OCI-LY7 (cell line): ENCODE results near the gene RAPGEF5. TPM values are rescaled to one million over a fixed set of nuclear protein-coding genes. Genes with fewer than 3 reads are reported as not detected.

Source experiments
- BruUV-seq: library from RNA; stranded (reverse); fragments of 400-500 nt; replicated peaks from 2 replicates; lab custom pipeline; 2021; lab: Mats Ljungman, UMichigan
- CTCF ChIA-PET: fragments of 300-600 bp; sonication (Branson Sonifier 250); formaldehyde crosslinking; loops from one replicate; lab custom pipeline; 2022; ENCODE audit warnings: antibody characterized with exemption; ENCODE audit not compliant: unreplicated experiment; lab: Charles Lee
- POLR2A ChIA-PET: fragments of 300-600 bp; sonication (Branson Sonifier 250); formaldehyde crosslinking; loops from one replicate; lab custom pipeline; 2022; ENCODE audit warnings: antibody characterized with exemption; lab: Charles Lee
- DNase-seq: peaks from one replicate; pipeline ENCODE4 v3.0.0-alpha.2; 2015; ENCODE audit warnings: low spot score
- H2AFZ ChIP-seq: fragments of 200-600 bp; sonication (generic), shearing (Covaris generic); 2 replicates; pipeline ENCODE4 v1.6.1; 2014; ENCODE audit warnings: mild to moderate bottlenecking, antibody characterized with exemption, low read length, moderate library complexity
- H3K27ac ChIP-seq: fragments of 200-600 bp; sonication (generic); 2 replicates; pipeline ENCODE4 v1.5.1; 2014; ENCODE audit warnings: mixed run types, low read depth, mild to moderate bottlenecking, moderate library complexity, low read length, inconsistent platforms; ENCODE audit not compliant: poor library complexity, severe bottlenecking
- H3K36me3 ChIP-seq: fragments of 200-600 bp; sonication (generic); 2 replicates; pipeline ENCODE4 v1.6.1; 2014; ENCODE audit warnings: mild to moderate bottlenecking, antibody characterized with exemption, low read length, moderate library complexity, mixed read lengths; ENCODE audit not compliant: insufficient read depth
- H3K4me1 ChIP-seq: fragments of 200-600 bp; sonication (generic); 2 replicates; pipeline ENCODE4 v1.5.1; 2014; ENCODE audit warnings: mild to moderate bottlenecking, low read length; ENCODE audit not compliant: insufficient read depth, poor library complexity, severe bottlenecking
- H3K4me2 ChIP-seq: fragments of 200-600 bp; sonication (generic); 2 replicates; pipeline ENCODE4 v1.6.1; 2014; ENCODE audit warnings: mild to moderate bottlenecking, low read length
- H3K4me3 ChIP-seq: fragments of 200-600 bp; sonication (generic); 2 replicates; pipeline ENCODE4 v1.5.1; 2014; ENCODE audit warnings: mild to moderate bottlenecking, low read depth, low read length; ENCODE audit not compliant: poor library complexity, severe bottlenecking
- H3K79me2 ChIP-seq: fragments of 200-600 bp; sonication (generic); 2 replicates; pipeline ENCODE4 v1.6.1; 2016; ENCODE audit warnings: low read depth, mild to moderate bottlenecking, low read length, moderate library complexity, mixed read lengths; ENCODE audit not compliant: insufficient read depth
- H3K9me2 ChIP-seq: fragments of 200-600 bp; sonication (generic); 2 replicates; pipeline ENCODE4 v1.6.1; 2016; ENCODE audit warnings: mild to moderate bottlenecking, low read length, mixed read lengths; ENCODE audit not compliant: insufficient read depth
- H3K9me3 ChIP-seq: fragments of 200-600 bp; sonication (generic); 2 replicates; pipeline ENCODE4 v1.6.1; 2014; ENCODE audit warnings: mild to moderate bottlenecking, mixed run types, low read length, mixed read lengths
- H4K20me1 ChIP-seq: fragments of 200-600 bp; sonication (generic); 2 replicates; pipeline ENCODE4 v1.6.1; 2014; ENCODE audit warnings: mild to moderate bottlenecking, antibody characterized with exemption, low read length, moderate library complexity, mixed read lengths; ENCODE audit not compliant: insufficient read depth
- CTCF ChIP-seq: fragments of 200-600 bp; sonication (generic); conservative IDR thresholded peaks from 2 replicates; pipeline ENCODE4 v1.5.1; 2014; ENCODE audit warnings: mild to moderate bottlenecking, antibody characterized with exemption, low read length, moderate library complexity, mixed read lengths
- EZH2phosphoT487 ChIP-seq: fragments of 200-600 bp; sonication (generic); IDR thresholded peaks from 2 replicates; pipeline ENCODE4 v1.6.1; 2018; ENCODE audit warnings: low read depth, borderline replicate concordance, mild to moderate bottlenecking, mixed run types, antibody characterized with exemption, low read length, moderate library complexity, mixed read lengths
- intact Hi-C: fragments of 100-400 bp; cut with micrococcal nuclease; formaldehyde crosslinking; loops from one replicate; pipeline ENCODE4 v1.10.0; 2022; ENCODE audit not compliant: unreplicated experiment
- total RNA-seq, 2 experiments: library from RNA; depleted of rRNA in 1 of 2; stranded (reverse); fragments of >200 nt in 1 of 2; shearing (Covaris generic) in 1 of 2; gene quantifications; 2 replicates each; pipeline ENCODE4 v1.2.3, GENCODE V29; 2014 to 2022

The RAPGEF5 gene
- total RNA-seq, 2 experiments from 2014 or later: 114 to 115 TPM

GRCh38 chr7:22386206-22386858, 29.4 kb upstream of the RAPGEF5 start:
- H3K36me3 ChIP-seq: no peaks in the 10 kb centered on the region

GRCh38 chr7:22385326-22385725, 28.4 kb upstream of the RAPGEF5 start:
- Histone ChIP-seq H3K9me3 (no peaks in the 10 kb centered on the region), H3K4me2 (no peak overlapping the region), H3K4me3 (no peak overlapping the region), H4K20me1 (no peaks in the 10 kb centered on the region), H3K79me2 (no peaks in the 10 kb centered on the region), H3K4me1 (peaks cover 68% of the 10 kb centered on the region), H3K9me2 (no peaks in the 10 kb centered on the region), H3K36me3 (no peaks in the 10 kb centered on the region), H2AFZ (peak overlapping the region; percentile 18; the same call in 1 of the 2 replicates), H3K27ac (no peak overlapping the region)
- intact Hi-C loops: loop anchor here (5.0 kb wide), 1 partner anchor 1212 kb away; the partner anchor contains the start of gene CCDC126
- TF ChIP-seq CTCF: no peak
- no peak for TF ChIP-seq EZH2phosphoT487
- POLR2A ChIA-PET: interaction anchor here (0.6 to 1.4 kb wide), 4 partner anchors 11 to 345 kb away, joined by 3 to 4 read pairs (median 4); no protein-coding TSS in a partner anchor
- no TSS peak for BruUV-seq
- no peak for DNase-seq
- CTCF ChIA-PET: no interaction called here

More at GRCh38 chr7:22386206-22386858, 29.4 kb upstream of the RAPGEF5 start:
- no peaks in the 10 kb centered on the region for H3K79me2 ChIP-seq
- intact Hi-C loops: loop anchor here (5.0 kb wide), 1 partner anchor 1211 kb away; the partner anchor contains the start of gene CCDC126
- POLR2A ChIA-PET: interaction anchor here (0.7 to 8.7 kb wide), 3 partner anchors 9 to 16 kb away, joined by 3 to 105 read pairs (median 3); no protein-coding TSS in a partner anchor
- no peaks in the 10 kb centered on the region for H4K20me1 ChIP-seq
- CTCF ChIA-PET: no interaction called here
- H3K9me3 ChIP-seq: no peaks in the 10 kb centered on the region
- TF ChIP-seq CTCF (no peak), EZH2phosphoT487 (no peak)
- no peak overlapping the region for H3K4me2 ChIP-seq
- H2AFZ ChIP-seq: no peak overlapping the region; the same call in 1 of the 2 replicates
- no peak overlapping the region for H3K4me3 ChIP-seq
- H3K27ac ChIP-seq: no peak overlapping the region
- BruUV-seq: no TSS peak
- H3K4me1 ChIP-seq: peaks cover 74% of the 10 kb centered on the region
- no peaks in the 10 kb centered on the region for H3K9me2 ChIP-seq
- no peak for DNase-seq

GRCh38 chr7:22380333-22380732, 23.4 kb upstream of the RAPGEF5 start:
- Histone ChIP-seq H3K9me3 (no peaks in the 10 kb centered on the region), H4K20me1 (no peaks in the 10 kb centered on the region), H3K27ac (no peak overlapping the region), H3K36me3 (no peaks in the 10 kb centered on the region), H3K4me3 (no peak overlapping the region), H2AFZ (no peak overlapping the region), H3K9me2 (no peaks in the 10 kb centered on the region), H3K4me2 (no peak overlapping the region), H3K4me1 (peaks cover 49% of the 10 kb centered on the region), H3K79me2 (no peaks in the 10 kb centered on the region)
- intact Hi-C loops: no loop called here
- CTCF ChIA-PET: no interaction called here
- POLR2A ChIA-PET: interaction anchor here (1.2 to 1.4 kb wide), 2 partner anchors 18 to 63 kb away, joined by 3 read pairs; no protein-coding TSS in a partner anchor
- TF ChIP-seq CTCF (no peak), EZH2phosphoT487 (no peak)
- no peak for DNase-seq
- BruUV-seq: no TSS peak
